A673 (cell line): ENCODE results near the gene CTRL.

Source experiments
- CTCF ChIP-seq: fragments of 300-800, 200-600 bp; sonication (generic); conservative IDR thresholded peaks from 2 replicates; pipeline ENCODE4 v1.5.1; 2017; ENCODE audit warnings: low read depth, mild to moderate bottlenecking, antibody characterized with exemption, low read length, moderate library complexity, mixed read lengths
- EZH2 ChIP-seq: fragments of 200-600 bp; sonication (generic); IDR thresholded peaks from 2 replicates; pipeline ENCODE4 v1.6.1; 2017; ENCODE audit warnings: borderline replicate concordance, low read depth, mild to moderate bottlenecking, mixed read lengths, antibody characterized with exemption, low read length; ENCODE audit not compliant: poor library complexity, severe bottlenecking

- TF ChIP-seq CTCF = no peak
- TF ChIP-seq EZH2 = no peak
Measured at GRCh38 chr16:67963292-67963661, 31.6 kb upstream of the CTRL start.
